Measurements from ENCODE around the gene CTSL. TPM values are rescaled to one million over a fixed set of nuclear protein-coding genes. Genes with fewer than 3 reads are reported as not detected.

CTSL gene
- total and polyA plus RNA-seq, 4 donors, result 156 to 210 (median 180) TPM

- no peak for DNase-seq (ENCODE audit: low spot score)
- no peaks in the 10 kb centered on the region for H3K27me3 ChIP-seq (ENCODE audit: control insufficient read depth in 4 of 4, insufficient read depth in 4 of 4, low read length in 3 of 4)
- no peaks in the 10 kb centered on the region for H3K36me3 ChIP-seq (ENCODE audit: control insufficient read depth in 4 of 4, insufficient read depth in 3 of 4, low read depth in 1 of 4, low read length in 3 of 4)
- no peak overlapping the region for H3K4me3 ChIP-seq (ENCODE audit: low read depth in 1 of 3, low read length in 3 of 3)
- TF ChIP-seq YY1 (IDR thresholded peaks at IDR 0.05) (no peak), MAX (IDR thresholded peaks at IDR 0.05) (no peak), ATF3 (IDR thresholded peaks at IDR 0.05) (no peak), FOXA2 (IDR thresholded peaks at IDR 0.05) (no peak), TAF1 (conservative IDR thresholded peaks at IDR 0.05) (no peak), SP1 (IDR thresholded peaks at IDR 0.05) (no peak), JUND (IDR thresholded peaks at IDR 0.05) (no peak), REST (IDR thresholded peaks at IDR 0.05) (no peak), ZBTB33 (IDR thresholded peaks at IDR 0.05) (no peak), HNF4A (conservative IDR thresholded peaks at IDR 0.05) (no peak), GABPA (IDR thresholded peaks at IDR 0.05 in 1 of 2, conservative IDR thresholded peaks at IDR 0.05 in 1 of 2) (no peak), CTCF (IDR thresholded peaks at IDR 0.05; ENCODE audit: low read depth, low read length, missing input control) (no peak), FOXA1 (IDR thresholded peaks at IDR 0.05) (no peak), HNF4G (IDR thresholded peaks at IDR 0.05) (no peak)
- H3K9ac ChIP-seq (ENCODE audit: low read depth in 1 of 2, low read length in 2 of 2), result no peak overlapping the region
- H3K27ac ChIP-seq (ENCODE audit: low read depth in 1 of 2, low read length in 2 of 2), result no peak overlapping the region
- WGBS, result 70% methylated on average over 25 of the region's 25 CpGs
- H3K9me3 ChIP-seq (ENCODE audit: control insufficient read depth in 4 of 4, low read length in 3 of 4), result no peaks in the 10 kb centered on the region
- no peaks in the 10 kb centered on the region for H3K4me1 ChIP-seq (ENCODE audit: control insufficient read depth in 4 of 4, insufficient read depth in 4 of 4, low read length in 3 of 4)
Measured at GRCh38 chr9:87771316-87772006, 45.5 kb downstream of the CTSL start.

Measured in liver (tissue), 9 donors.